ENCODE measurements around the gene MTHFD1L. TPM values are rescaled to one million over a fixed set of nuclear protein-coding genes. Genes with fewer than 3 reads are reported as not detected.

The MTHFD1L gene
- total RNA-seq, 1 experiment from 2014 or later: 36.3 TPM

DNA sequence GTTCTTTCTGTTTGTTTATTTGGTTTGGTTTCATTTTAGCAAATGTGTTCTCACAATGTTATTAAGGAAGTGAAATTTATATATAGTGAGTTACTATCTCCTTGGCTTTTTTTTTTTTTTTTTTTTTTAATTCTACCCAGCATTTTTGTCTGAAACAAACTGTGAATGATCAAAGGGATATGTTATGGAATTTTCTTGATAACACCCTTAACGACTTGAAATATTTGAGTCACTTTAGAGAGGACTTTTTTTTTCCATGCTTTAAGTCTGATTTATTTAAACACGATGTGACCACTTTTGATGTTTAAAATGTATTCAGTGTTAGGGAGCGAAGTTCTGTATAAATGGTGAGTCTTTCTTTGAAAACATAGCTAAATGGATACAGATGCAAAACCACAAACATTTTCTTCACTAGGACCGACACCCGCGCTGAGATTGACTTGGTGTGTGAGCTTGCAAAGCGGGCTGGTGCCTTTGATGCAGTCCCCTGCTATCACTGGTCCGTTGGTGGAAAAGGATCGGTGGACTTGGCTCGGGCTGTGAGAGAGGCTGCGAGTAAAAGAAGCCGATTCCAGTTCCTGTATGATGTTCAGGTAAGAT, 149.7 kb downstream of the MTHFD1L start:
- DNase-seq (ENCODE audit: low spot score): no peak

DNA sequence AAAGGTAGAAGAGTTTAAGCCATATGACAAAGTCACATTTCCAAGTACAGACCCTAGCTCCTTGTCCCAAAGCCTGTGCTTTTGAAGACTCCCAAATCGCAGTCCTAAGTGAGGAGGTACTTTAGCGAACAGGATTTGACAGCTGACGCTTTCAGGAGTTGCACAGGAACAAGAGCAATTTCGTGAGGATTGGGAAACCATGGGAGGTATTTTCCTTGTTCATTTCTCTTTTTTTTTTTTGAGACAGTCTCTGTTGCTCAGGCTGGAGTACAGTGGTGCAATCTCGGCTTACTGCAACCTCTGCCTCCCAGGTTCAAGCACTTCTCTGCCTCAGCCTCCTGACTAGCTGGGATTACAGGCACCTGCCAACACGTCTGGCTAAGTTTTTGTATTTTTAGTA, 150.6 kb downstream of the MTHFD1L start:
- DNase-seq (ENCODE audit: low spot score): no peak

DNA sequence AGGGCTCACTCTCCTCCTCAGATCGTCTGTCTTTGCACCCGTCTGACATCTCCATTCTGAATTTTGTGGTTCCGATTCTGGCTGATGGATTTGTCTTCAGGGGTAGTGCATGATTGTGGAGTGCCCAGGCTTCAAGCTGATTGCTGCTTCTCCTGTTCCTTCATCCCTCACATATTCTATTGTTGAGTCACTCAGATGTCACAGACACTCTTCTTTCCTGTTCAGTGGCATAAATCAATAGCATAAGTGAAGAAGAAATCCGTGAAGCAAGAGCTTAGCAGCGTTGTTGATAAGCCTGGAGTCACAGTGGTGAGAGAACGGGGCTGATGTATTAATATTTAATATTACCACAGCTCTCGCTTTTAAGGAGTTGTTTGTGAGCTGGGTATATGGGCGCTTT, 152.5 kb downstream of the MTHFD1L start:
- DNase-seq (ENCODE audit: low spot score): peak; percentile 64

DNA sequence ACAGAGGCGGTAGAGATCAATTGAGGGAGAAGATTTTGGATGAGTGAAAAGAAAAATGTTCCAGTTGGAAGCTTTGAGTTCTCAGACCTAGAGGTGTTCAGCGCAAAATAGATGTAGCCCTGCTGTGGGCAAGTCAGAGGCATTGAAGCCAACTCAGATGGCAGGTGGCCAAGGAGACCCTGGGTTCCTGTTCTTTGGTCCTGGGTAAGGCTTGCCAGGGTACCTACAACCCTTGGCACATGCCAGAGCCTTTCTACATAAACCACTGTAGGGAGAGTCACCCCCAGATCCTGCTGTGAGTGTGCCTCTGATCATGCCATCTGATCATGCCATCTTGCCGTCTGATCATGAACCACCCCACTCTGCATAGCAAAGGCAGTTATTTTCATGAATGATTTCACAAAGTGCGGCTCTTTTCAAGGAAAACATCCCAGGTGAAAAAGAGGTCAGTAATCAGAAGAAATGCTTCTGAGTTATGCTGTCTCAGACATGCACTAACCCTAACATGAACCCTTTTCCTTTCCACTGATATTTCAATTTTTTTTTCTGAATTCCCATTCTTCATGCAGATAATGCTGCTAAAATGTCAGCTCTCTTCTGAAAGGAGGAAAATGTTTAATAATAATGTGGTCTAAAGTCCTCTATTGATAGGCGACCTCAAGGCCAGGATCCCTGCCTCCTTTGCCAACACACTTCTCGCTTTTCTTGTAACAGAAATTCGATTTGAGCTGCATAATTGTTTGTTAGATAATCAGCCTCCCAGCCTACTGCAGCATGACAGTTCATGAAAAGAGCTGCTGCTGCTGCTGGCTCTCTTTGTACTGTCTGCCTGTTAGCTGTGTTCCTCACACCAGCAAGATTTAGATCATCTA, 153.6 kb downstream of the MTHFD1L start:
- DNase-seq (ENCODE audit: low spot score): no peak

DNA sequence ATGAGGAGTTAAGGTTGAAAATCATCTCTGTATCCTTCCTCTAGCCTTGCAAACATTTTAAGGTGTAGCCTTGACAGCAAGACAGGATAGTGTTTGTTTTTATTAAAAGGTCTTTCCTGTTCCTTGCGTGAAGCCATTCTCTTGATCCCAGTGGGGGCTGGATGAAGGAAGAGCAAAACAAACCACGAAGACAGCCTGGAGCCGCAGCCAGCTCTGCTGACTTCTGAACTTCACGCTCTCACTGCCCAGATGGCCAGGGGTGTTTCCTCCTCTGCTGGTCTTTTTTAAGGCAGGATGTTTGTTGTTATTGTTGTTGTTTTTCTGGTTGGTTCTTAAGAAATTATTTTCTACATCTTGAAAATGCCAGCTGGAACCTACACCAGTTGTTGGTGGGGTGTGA, 156.4 kb downstream of the MTHFD1L start:
- DNase-seq (ENCODE audit: low spot score): no peak

DNA sequence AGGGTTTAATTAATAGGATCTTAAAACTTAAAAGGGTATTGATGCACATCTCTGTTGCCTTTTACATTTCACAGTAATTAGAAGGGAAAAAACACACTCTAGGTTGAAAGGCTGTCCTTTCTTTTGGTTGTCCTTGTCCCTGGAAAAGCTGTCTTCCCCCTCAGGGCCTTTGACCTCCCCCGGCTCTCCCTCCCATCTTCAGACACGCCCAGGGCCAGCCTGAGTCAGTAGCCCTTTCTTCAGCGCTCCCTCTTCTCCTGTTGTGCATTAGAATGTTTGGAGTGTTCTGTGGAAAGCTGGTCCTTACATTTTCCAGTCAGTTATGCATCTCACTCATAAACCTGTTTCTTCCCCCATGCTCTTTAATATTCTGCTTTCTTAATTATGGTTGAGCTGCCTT, 157.0 kb downstream of the MTHFD1L start:
- no peak for DNase-seq (ENCODE audit: low spot score)

DNA sequence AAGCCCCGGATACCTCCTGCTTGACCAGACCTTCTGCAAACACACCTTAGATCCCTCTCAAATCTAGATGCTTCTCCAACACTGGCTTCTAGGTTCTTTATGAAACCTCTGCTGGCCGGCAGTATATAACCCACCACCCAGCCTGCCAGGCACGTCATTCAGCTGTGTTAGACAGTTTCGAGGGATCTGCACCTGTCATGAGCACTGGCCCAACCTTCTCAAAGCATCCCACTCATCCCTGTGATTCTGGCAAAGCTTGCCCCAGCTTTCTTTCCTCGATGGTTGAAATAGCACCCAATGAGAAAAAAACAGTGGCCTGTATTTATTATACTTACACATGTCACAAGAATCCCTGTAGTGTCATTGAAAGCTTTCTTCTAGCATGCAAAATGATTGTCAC, 157.8 kb downstream of the MTHFD1L start:
- no peak for DNase-seq (ENCODE audit: low spot score)

DNA sequence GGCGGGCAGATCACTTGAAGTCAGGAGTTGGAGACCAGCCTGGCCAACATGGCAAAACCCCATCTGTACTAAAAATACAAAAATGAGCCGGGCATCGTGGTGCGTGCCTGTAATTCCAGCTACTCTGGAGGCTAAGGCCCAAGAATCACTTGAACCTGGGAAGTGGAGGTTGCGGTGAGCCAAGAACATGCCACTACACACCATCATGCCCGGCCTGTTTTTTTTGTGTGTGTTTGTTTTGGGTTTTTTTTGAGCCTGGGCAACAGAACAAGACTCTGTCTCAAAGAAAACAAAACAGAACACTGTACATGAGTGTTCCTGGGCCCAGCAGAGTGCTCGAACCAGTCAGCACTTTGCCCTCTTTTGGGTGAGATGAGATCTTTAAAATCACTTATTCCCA, 159.1 kb downstream of the MTHFD1L start:
- no peak for DNase-seq (ENCODE audit: low spot score)

DNA sequence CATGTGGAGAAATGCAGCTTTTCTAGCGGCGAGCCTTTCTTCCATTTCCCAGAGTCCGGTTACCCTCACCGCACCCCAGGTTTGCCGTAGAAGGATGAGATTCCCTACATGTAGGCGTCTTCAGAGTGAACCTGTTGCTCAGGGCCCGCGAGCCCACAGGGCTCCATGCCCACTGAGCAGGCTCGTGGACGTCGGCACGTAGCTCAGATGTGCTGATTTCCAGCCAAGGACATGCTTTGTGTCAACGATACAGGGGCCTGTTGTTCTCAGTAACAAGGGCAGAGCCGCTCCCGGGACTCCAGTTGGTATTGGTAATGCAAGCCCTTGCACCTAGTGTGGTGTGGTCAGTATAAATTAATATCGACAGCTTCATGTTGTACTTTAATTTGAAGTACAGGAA, 159.6 kb downstream of the MTHFD1L start:
- DNase-seq (ENCODE audit: low spot score): no peak

DNA sequence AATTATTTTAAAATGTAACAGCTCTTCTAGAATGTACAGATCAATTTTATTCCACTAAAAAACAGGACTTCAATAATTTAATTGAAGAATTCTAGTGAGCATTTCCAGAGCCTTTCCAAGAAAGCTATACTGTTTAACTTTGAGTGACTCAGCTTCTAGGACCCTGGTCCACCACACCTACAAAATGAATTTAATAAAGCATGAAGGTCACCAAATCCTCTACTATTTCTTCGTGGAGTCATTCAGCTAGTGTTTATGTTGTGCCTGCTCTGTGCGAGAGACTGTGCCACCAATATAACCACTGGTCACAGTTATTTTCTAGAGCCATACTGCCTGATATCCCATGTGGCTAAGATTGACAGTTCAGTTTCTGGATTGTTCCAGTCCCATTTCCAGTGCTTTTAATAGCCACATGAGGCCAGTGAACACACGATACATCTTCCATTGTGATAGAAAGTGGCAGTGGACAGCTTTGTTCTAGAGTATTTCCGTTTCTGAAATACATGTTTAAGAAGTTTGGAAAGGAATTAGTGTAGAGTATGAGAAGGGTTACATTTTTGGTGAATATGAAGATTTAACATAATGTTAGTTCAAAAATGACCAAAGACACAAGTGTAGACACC, 160.7 kb downstream of the MTHFD1L start:
- no peak for DNase-seq (ENCODE audit: low spot score)

DNA sequence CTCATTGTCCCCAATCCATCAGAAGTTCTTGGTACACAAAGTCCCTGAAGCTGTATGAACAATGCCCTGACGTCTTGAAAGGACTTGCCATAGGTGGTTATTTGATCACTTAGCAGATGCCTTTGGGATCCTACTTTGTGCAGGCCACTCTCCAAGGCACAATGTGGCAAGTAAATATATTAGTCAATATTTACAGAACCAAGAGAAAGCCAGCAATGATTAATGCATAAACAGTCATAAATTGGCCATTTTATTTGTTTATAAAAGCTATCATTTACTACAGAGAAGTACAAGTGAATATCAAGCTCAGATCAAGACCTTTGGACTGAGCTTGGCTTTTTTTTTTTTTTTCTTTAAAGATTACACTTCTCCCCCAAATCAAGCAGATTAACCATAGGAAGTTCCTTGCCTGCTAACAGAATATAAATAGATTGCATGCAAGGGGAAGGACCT, 161.8 kb downstream of the MTHFD1L start:
- no peak for DNase-seq (ENCODE audit: low spot score)

DNA sequence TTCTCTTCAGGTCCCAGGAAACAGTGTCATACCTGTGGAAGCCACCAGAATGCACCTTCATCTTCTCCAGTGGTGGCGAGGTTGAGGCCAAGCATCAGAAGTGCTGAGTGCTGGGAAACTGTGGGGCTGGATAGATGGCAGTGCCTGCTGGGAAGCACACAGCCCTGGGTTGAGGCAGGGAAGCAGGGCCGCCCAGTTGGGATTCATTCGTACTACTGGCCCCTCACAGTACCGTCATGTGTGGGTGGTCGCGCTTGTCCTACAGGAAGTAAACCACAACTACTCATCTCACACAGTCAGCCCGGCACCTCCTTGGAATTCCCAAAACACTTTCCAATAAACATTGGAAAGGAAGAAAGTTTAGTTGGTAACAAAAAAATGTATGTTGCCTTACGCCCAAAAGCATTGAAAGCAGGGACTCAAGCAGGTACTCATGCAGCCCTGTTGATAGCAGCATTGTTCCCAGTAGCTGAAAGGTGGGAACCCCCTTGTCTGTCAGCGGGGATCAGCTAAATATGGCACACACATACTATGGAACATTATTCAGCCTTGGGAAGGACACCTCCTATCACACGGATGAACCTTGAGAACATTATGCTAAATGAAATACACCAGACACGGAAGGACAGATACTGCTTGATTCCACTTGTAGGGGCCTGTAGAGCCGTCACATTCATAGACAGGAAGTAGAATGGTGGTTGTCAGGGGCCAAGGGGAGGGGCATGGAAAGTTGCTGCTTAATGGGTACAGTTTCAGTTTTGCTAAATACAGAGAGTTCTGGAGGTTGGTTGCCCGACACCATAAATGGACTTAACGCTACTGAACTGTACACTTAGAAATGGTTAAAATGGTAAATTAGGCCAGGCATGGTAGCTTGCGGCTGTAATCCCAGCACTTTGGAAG, 162.7 kb downstream of the MTHFD1L start:
- DNase-seq (ENCODE audit: low spot score): no peak

DNA sequence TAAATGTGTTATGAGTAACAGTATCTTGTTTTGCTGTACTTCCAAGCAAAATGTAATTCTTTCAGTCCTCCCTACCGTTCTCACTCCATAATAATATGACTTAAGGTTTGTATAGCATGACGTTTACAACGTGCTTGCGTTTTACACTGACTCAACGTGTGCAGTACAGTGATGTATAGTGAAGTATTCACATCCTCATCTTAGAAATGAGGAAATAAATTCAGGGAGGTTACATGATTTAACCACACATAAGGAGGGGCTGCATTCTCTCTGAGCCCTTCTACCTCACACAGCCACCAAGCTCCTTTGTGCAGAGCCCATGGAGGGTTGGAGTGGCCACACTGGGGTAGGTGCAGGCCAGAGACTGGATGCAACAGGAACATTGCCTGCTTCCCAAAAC, 164.5 kb downstream of the MTHFD1L start:
- no peak for DNase-seq (ENCODE audit: low spot score)

DNA sequence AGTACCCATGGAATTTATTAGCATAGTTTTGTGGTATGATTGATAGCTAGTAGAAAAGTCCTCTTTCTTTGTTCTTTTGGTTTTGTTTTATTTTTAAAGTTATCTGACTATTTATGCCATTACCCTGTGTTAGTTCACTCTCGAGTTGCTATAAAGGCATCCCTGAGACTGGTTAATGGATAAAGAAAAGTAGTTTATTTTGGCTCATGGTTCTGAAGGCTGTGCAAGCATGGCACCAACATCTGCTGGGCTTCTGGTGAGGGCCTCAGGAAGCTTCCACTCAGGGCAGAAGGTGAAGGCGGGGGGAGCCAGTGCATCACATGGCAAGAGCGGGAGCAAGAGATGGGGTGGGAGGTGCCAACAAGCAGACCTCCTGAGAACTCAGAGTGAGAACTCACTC, 166.5 kb downstream of the MTHFD1L start:
- DNase-seq (ENCODE audit: low spot score): no peak

DNA sequence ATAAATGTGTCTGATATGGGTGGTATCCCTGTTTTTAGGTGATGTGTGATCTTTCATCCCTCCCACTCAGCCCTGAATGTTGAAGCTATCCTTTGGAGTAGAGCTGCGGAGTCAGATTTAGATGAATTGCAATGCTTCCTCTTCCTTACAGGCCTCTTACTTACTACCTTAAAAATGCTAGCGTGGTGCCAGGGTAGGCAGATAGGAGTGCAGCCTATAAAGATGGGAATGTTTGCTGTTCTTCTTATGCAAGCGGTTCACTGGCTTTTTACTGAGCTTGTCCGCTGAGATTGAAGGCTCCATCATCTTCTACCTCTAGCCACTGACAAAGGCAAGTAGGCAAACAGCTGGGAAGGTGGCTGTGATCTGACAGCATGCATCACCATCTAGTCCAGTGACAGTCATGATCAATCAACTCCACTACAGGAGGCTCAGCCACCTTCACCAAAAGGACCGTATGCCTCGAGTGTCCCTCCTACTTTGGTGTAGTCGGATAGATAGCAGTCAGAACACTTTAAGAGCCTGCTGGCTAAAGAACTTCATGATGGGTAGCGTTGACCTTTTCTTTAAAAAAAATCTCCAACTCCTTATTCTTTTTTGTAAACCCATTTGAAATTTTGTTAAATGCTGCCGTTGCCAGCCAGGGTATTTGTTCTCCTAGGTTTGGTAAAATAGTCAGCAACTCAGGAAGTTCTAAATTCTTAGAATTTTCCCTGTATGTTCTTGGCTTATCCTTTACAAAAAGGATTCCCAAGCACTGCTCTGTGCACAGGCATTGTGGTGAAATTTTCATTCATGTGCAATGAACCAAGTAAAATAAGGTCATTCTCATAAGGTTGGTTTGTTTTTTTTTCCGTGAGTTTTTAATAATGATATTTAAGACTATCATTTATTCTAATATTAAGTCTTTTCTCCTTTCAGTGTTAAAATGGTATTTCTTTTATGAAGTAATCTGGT, 169.6 kb downstream of the MTHFD1L start:
- DNase-seq (ENCODE audit: low spot score): no peak

DNA sequence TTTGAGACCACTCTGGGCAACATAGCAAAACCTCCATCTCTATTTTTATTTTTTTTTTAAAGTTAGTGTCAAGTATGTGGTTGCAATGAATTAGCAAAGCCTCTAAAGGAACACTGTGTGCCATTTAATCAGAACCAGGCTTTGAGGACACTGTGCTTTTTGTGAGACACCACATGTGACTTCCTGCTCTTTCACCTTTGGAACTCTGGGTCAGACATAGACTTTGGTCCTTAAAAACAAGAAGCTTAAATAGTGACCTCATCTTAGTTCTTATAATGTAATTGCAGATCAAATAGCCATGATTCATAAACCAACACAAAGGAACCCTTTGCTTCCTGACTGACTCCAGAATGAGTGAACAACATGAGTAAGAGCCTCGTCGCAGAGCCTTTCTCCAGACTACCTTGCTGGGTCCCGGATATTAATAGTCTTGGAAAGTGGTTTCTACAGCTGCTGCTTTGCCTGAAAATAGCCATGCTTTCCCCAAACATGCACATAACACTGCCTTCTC, 170.8 kb downstream of the MTHFD1L start:
- DNase-seq (ENCODE audit: low spot score): peak; percentile 92

DNA sequence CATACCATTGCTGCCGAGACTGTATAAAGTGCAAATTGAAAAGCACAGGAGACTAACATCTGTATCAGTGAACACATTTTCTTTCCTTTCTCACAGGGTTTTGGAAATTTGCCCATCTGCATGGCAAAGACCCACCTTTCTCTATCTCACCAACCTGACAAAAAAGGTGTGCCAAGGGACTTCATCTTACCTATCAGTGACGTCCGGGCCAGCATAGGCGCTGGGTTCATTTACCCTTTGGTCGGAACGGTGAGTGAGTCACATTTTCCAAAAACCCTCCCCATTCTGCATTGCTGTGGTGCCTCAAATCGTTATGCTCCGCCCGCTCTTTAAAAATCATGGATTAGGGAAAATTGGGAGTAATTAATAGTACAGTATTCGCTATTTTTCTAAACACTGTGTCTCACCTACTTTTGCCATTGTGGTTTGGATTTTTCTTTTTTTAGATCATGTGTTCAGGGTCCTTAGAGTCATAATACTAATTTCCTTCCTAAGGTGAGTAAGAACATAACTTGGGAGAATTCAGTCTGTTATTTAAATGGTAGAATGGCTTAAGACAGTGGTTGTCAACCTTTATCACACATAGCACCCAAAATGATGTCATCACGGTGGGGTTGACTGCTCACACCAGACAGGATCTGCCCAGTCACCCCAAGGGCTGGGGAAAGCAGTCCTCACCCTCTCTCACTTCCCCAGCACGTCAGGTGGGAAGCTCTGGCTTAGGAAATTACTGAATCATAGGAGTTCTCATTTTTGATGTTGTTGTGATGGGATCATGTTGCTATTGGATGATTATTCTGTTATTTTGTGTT, 171.6 kb downstream of the MTHFD1L start:
- peak; percentile 68 for DNase-seq (ENCODE audit: low spot score)

DNA sequence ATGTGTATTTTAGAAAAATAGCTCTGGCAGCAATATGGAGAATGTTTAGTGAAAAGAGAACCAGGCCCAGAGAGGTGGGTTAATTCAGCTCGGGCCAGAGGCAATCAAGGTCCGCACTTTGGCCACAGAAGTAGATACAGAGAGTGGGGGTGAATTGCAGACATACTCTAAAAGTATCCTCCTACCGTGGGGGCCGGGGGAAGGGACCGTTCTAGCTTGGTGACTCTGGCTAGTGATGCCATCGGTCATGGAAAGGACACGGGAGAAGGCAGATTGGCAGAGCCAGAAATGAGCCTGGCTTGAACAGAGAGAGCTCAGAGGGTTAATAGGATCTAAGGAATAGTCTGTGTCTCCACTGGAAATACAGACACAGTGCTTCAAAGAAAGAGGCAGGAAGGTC, 173.1 kb downstream of the MTHFD1L start:
- no peak for DNase-seq (ENCODE audit: low spot score)

DNA sequence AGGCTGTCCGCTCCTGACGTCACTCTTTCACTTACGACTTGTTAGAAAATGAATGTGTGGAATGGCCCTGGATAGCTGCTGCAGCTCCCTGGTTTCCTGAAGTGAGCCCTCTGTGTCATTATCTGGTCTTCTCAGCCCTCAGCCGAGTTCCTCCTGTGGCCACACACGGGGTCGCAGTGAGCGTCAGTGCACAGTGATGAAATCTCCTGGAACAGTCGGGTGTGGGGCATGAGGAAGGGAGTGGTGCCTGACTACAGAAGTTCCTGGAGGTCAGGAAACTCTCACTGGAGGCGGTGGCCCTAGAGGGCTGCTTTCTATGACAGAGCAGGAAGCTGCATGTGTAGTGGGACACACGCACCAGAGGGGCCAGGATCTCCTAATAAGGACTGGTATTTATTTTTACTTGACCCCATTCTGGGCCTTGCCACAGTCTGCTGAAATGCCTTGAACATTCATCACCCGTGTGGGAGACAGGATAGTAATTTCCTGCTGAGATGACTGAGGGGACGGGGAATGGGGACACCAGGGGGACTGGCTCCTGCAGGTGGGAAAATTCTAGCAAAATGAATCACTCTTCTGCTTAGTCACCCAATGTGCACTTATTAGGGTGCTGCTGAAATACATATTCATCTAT, 175.5 kb downstream of the MTHFD1L start:
- peak; percentile 98 for DNase-seq (ENCODE audit: low spot score)

Data from A172 (cell line).